GM19043 (cell line): ENCODE results near the gene ITGB7.

Experiments
- ATAC-seq: cut with Tn5 transposase; IDR thresholded peaks from one replicate; pipeline ENCODE4 v1.9.1; 2021; ENCODE audit warnings: low read depth; ENCODE audit not compliant: unreplicated experiment

Gene ITGB7

GRCh38 chr12:53159195-53159839 lies 47.7 kb downstream of the ITGB7 start:
- ATAC-seq, result peak; percentile 72

GRCh38 chr12:53152390-53152789 lies 54.7 kb downstream of the ITGB7 start:
- no peak for ATAC-seq

DNA sequence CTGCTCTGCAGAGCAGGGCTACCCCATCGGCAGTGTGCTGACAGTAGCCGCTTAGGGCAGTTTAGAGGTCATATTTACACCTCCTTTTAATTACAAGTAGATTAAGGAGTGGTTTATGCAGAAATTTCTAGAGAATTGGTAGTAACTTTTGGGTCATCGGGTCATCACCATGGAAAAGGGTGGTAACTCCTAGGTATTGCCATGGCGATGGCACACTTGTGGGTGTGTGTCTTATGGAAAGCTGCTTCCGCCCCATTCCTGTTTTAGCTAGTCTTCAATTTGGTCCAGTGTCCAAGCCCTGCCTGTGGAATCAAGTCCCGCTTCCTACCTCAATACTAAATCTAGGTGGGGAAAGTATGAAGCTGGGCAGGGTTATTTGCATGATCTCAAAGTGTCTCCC lies 56.0 kb downstream of the ITGB7 start:
- ATAC-seq, result no peak

DNA sequence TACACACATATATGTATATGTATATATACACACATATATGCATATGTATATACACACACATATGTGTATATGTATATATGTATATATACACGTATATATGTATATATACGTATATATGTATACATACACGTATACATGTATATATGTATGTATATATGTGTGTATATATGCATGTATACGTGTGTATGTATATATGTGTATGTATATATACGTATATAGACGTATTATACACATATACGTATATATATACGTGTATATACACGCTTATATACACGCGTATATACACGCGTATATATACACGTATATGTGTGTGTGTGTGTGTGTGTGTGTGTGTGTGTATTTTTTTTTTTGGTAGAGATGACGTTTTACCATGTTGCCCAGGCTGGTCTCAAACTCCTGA lies 59.4 kb downstream of the ITGB7 start:
- no peak for ATAC-seq

- no peak for ATAC-seq
Measured at GRCh38 chr12:53147181-53147580, 59.9 kb downstream of the ITGB7 start.

DNA sequence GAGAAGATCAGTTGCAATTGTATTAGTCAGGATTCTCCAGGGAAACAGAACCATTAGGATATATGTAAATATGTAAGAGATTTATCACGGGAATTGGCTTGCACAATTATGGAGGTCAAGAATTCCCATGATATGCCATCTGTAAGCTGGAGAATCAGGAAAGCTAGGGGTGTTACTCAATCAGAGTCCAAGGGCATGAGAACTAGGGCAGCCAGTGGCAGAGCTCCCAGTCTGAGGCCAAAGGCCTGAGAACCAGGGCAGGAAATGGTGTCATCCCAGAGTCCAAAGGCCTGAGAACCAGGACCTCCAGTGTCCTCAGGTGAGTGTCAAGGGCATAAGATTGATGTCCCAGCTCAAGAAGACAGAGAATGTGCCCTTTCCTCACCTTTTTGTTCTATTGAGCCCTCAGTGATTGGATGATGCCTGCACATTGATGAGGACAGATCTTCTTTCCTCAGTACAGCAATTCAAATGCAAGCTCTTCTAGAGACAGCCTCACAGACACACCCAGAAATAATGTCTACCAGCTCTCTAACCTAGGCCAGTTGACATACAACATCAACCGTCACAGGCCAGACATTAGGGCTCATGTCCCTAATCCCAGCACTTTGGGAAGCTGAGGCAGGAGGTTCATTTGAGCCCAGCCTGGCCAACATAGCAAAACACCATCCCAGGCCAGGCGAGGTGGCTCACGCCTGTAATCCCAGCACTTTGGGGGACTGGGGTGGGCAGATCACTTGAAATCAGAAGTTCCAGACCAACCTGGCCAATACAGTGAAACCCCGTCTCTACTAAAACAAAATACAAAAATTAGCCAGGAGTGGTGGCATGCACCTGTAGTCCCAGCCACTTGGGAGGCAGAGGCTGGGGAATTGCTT lies 61.4 kb downstream of the ITGB7 start:
- no peak for ATAC-seq

DNA sequence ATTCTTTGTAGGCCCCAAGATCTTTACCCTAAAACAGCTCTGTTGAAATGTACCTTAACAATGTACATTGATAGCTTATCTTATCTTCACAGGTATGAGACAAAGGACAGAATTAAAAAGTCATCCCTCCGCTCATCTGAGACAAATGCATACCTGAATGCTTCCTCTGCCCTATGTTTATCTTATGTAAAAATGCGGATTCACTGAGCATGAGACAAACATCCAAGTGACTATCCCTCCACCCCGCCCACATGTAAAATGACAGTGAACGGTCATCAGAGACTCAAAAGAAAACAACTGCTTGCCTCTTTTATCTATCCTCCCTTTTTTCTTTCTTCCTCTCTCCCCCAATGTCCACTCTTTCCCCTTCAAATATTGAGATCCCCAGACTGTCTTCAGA lies 63.7 kb downstream of the ITGB7 start:
- ATAC-seq, result no peak
